ENCODE data around the gene EPN1. TPM values are rescaled to one million over a fixed set of nuclear protein-coding genes. Genes with fewer than 3 reads are reported as not detected.

The EPN1 gene
- polyA plus RNA-seq, 4 donors: 149 to 193 (median 168) TPM

DNA sequence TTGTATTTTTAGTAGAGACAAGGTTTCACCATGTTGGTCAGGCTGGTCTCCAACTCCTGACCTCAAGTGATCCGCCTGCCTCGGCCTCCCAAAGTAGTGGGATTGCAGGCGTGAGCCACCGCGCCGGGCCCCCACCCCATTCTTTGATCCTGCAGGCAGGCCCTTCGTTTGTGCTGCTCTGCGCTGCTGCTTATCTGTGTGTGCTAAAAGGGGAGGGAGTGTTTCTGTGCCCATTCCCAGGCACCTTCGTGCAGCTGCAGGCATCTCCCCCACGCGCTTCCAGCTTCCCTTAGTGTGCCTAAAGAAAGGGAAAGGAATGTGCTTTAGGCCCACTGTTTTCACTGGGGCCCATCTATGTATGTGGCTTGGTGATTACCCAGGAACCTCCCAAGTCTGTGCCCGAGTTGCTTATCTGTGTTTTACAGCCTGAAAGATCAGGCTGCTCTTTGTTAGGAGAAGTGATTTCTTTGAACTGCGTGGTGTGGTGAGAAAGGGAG, 27.2 kb downstream of the EPN1 start:
- DNase-seq (peak; percentile 77 to 78), FAIRE-seq (no peak)
- Histone ChIP-seq H3K27me3 (ENCODE audit: control insufficient read depth in 3 of 3, insufficient read depth in 3 of 3, low read length in 3 of 3) (no peaks in the 10 kb centered on the region), H3K27ac (ENCODE audit: low read depth in 1 of 3, low read length in 2 of 3) (peak overlapping the region; percentile 1 to 4 (median 2)), H3K9me3 (ENCODE audit: control insufficient read depth in 2 of 2, insufficient read depth in 1 of 2, low read depth in 1 of 2, low read length in 1 of 2) (peaks cover 0 to 4% of the 10 kb centered on the region in 2 donors), H3K36me3 (ENCODE audit: control insufficient read depth in 3 of 3, insufficient read depth in 2 of 3, low read depth in 1 of 3, low read length in 3 of 3) (peaks cover 5 to 44% (median 12%) of the 10 kb centered on the region in 3 donors), H3K4me3 (ENCODE audit: low read depth in 1 of 3, low read length in 3 of 3) (no peak overlapping the region), H3K4me1 (ENCODE audit: control insufficient read depth in 3 of 3, insufficient read depth in 2 of 3, low read depth in 1 of 3, low read length in 2 of 3) (peaks cover 0 to 12% (median 0%) of the 10 kb centered on the region in 3 donors)
- WGBS, 3 donors: 18 to 58% (median 38%) methylated on average over 9 to 13 of the region's 13 CpGs

DNA sequence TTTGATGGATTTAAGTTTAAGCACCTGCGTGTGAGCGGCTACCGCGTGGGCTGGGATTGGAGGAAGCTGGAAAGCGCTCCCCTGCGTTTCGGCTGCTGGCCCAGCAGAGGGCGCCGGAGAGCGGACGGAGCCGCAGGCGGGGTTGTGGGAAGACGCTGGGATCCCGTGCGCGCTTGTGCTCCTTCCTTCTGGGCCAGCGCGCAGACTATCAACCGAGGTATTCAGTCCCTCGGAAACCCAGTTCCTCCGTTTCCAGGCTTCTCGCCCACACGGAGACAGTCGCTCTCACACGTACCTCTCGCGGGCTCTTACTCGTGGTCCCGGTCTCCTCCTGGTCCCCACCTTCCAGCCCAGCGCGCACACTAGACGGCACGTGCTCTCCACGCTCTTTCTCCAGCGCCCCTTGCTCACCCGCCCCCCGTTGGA, 28.8 kb downstream of the EPN1 start:
- Histone ChIP-seq H3K4me1 (ENCODE audit: control insufficient read depth in 3 of 3, insufficient read depth in 2 of 3, low read depth in 1 of 3, low read length in 2 of 3) (peaks cover 0 to 12% (median 0%) of the 10 kb centered on the region in 3 donors), H3K27ac (ENCODE audit: low read depth in 1 of 3, low read length in 2 of 3) (no peak overlapping the region), H3K27me3 (ENCODE audit: control insufficient read depth in 3 of 3, insufficient read depth in 3 of 3, low read length in 3 of 3) (no peaks in the 10 kb centered on the region), H3K36me3 (ENCODE audit: control insufficient read depth in 3 of 3, insufficient read depth in 2 of 3, low read depth in 1 of 3, low read length in 3 of 3) (peaks cover 4 to 33% (median 5%) of the 10 kb centered on the region in 3 donors), H3K9me3 (ENCODE audit: control insufficient read depth in 2 of 2, insufficient read depth in 1 of 2, low read depth in 1 of 2, low read length in 1 of 2) (peaks cover 0 to 4% of the 10 kb centered on the region in 2 donors), H3K4me3 (ENCODE audit: low read depth in 1 of 3, low read length in 3 of 3) (no peak overlapping the region)
- 47 to 56% (median 52%) methylated on average over 34 to 38 of the region's 38 CpGs for WGBS, 3 donors
- DNase-seq (peak; percentile 56 to 72), FAIRE-seq (no peak)

DNA sequence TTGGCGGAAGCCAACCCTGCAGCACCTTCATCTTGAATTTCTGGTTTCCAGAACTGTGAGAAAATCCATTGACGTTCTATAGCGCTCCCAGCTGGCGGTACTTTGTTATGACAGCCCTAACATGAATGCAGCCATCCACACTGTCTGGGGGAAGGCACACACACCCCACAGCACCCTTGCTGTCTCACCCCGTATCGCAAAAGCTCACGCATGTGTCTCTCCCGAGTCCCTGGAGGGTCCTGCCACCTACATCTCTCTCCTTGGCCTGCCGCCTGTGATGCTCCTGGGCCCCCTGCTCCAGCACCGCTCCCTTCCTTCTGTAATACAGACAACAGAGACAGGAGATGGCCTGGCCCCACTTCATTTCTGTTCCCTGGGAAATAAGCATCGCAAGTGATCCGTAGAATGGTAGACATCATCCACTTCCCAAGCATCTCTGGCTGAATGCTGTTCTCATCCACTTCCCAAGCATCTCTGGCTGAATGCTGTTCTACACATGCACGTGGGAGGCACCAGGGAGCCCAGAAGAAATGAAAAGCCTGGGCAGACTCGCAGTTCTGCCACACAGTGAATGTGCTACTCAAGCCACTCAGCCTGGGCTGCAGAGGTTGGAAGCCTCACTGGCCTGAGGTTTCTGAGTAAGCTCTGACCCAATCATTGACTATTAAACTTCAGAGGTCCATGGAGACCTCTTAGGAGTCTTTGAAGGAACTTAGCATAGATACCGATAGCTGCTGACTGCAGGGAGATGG, 29.6 kb downstream of the EPN1 start:
- WGBS, 3 donors: 88 to 91% (median 89%) methylated on average over 15 of the region's 15 CpGs
- peaks cover 0 to 4% of the 10 kb centered on the region in 2 donors for H3K9me3 ChIP-seq (ENCODE audit: control insufficient read depth in 2 of 2, insufficient read depth in 1 of 2, low read depth in 1 of 2, low read length in 1 of 2)
- DNase-seq: no peak
- no peak overlapping the region for H3K27ac ChIP-seq (ENCODE audit: low read depth in 1 of 3, low read length in 2 of 3)
- H3K36me3 ChIP-seq (ENCODE audit: control insufficient read depth in 3 of 3, insufficient read depth in 2 of 3, low read depth in 1 of 3, low read length in 3 of 3): peaks cover 0 to 26% (median 4%) of the 10 kb centered on the region in 3 donors
- peaks cover 0 to 12% (median 0%) of the 10 kb centered on the region in 3 donors for H3K4me1 ChIP-seq (ENCODE audit: control insufficient read depth in 3 of 3, insufficient read depth in 2 of 3, low read depth in 1 of 3, low read length in 2 of 3)
- H3K27me3 ChIP-seq (ENCODE audit: control insufficient read depth in 3 of 3, insufficient read depth in 3 of 3, low read length in 3 of 3): no peaks in the 10 kb centered on the region
- H3K4me3 ChIP-seq (ENCODE audit: low read depth in 1 of 3, low read length in 3 of 3): no peak overlapping the region
- no peak for FAIRE-seq

DNA sequence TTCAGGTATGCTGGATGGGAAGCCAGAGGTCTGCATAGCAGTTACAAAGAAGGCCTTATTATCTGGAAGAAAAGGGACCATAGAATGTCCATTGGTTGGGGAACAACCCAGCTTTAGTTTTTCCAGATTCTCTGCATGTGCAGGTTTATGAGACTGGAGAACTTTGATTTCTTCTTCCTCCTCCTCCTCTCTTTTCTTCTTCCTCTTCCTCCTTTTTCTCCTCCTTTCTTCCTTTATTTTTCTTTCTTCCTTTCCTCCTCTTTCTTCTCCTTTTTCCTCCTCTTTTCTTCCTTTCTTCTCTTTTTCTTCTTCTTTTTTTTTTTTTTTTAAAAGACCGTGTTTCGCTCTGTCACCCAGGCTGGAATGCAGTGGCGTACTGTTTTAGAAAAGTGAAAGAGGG, 30.9 kb downstream of the EPN1 start:
- no peak overlapping the region for H3K4me3 ChIP-seq (ENCODE audit: low read depth in 1 of 3, low read length in 3 of 3)
- peaks cover 0 to 4% of the 10 kb centered on the region in 2 donors for H3K9me3 ChIP-seq (ENCODE audit: control insufficient read depth in 2 of 2, insufficient read depth in 1 of 2, low read depth in 1 of 2, low read length in 1 of 2)
- no peaks in the 10 kb centered on the region for H3K27me3 ChIP-seq (ENCODE audit: control insufficient read depth in 3 of 3, insufficient read depth in 3 of 3, low read length in 3 of 3)
- no peak for DNase-seq
- H3K4me1 ChIP-seq (ENCODE audit: control insufficient read depth in 3 of 3, insufficient read depth in 2 of 3, low read depth in 1 of 3, low read length in 2 of 3): peaks cover 0 to 12% (median 0%) of the 10 kb centered on the region in 3 donors
- no peak for FAIRE-seq
- no peak overlapping the region for H3K27ac ChIP-seq (ENCODE audit: low read depth in 1 of 3, low read length in 2 of 3)
- peaks cover 0 to 16% (median 0%) of the 10 kb centered on the region in 3 donors for H3K36me3 ChIP-seq (ENCODE audit: control insufficient read depth in 3 of 3, insufficient read depth in 2 of 3, low read depth in 1 of 3, low read length in 3 of 3)
- 94 to 100% (median 94%) methylated on average over 3 of the region's 3 CpGs for WGBS, 3 donors

DNA sequence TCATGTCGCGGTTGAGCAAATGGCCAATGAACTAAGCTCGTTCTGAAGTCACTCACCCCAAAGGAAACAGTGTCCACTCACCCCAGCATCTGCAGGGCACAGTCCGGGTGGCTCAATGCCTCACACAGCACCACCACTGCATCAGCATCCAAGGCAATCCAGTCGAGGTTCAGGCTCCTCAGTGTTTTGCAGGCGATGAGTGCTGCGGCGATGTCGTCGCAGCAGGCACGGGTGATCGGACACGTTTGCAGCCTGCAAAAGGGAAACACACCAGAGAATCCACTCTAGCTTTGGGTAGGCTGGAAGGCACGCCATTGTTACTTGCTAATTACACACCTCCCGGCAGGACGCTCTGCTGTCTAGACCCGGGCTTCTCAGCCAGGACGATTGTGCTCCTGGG, 36.7 kb downstream of the EPN1 start:
- Histone ChIP-seq H3K27me3 (ENCODE audit: control insufficient read depth in 3 of 3, insufficient read depth in 3 of 3, low read length in 3 of 3) (peaks cover 0 to 8% (median 3%) of the 10 kb centered on the region in 3 donors), H3K27ac (ENCODE audit: low read depth in 1 of 3, low read length in 2 of 3) (no peak overlapping the region), H3K9me3 (ENCODE audit: control insufficient read depth in 2 of 2, insufficient read depth in 1 of 2, low read depth in 1 of 2, low read length in 1 of 2) (no peaks in the 10 kb centered on the region), H3K36me3 (ENCODE audit: control insufficient read depth in 3 of 3, insufficient read depth in 2 of 3, low read depth in 1 of 3, low read length in 3 of 3) (no peaks in the 10 kb centered on the region), H3K4me1 (ENCODE audit: control insufficient read depth in 3 of 3, insufficient read depth in 2 of 3, low read depth in 1 of 3, low read length in 2 of 3) (no peaks in the 10 kb centered on the region), H3K4me3 (ENCODE audit: low read depth in 1 of 3, low read length in 3 of 3) (no peak overlapping the region)
- no peak for DNase-seq
- FAIRE-seq: no peak
- 63 to 78% (median 74%) methylated on average over 18 of the region's 18 CpGs for WGBS, 3 donors

DNA sequence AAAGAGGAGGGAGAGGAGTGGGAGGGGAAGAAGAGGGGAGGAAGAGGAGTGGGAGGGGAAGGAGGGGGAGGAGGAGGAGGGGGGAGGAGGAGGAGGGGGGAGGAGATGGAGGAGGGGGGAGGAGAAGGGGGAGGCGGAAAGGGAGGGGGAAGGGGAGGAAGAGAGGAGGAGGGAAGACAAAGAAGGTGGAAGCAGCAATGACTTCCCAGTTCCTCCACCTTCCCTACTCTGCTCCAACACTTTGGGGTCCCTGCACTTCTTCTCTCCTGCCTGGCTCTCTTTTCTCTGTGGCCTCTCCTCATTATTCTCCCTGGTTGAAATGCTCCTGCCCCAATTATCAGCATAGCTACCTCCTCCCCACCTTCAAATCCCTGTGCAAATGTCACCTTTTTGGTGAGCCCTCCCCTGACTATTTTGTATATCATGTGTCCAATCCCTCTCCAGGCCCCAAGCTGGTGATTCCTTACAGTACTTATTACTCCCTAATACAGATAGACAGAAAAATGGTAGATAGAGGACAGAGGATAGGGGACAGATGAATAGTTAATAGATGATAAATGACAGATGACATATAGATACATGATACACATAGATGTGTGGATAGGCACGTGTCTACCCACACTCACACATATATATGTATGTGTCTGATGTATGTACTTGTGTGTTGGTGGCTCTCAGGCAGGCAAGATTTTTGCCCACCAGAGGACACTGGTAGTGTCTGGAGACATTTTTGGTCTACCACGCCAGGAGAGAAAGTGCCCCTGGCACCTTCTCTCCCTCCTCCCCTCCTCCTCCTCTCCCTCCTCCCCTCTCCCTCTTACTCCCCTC, 38.0 kb downstream of the EPN1 start:
- Histone ChIP-seq H3K36me3 (ENCODE audit: control insufficient read depth in 3 of 3, insufficient read depth in 2 of 3, low read depth in 1 of 3, low read length in 3 of 3) (no peaks in the 10 kb centered on the region), H3K27ac (ENCODE audit: low read depth in 1 of 3, low read length in 2 of 3) (no peak overlapping the region), H3K27me3 (ENCODE audit: control insufficient read depth in 3 of 3, insufficient read depth in 3 of 3, low read length in 3 of 3) (peaks cover 0 to 8% (median 3%) of the 10 kb centered on the region in 3 donors), H3K4me1 (ENCODE audit: control insufficient read depth in 3 of 3, insufficient read depth in 2 of 3, low read depth in 1 of 3, low read length in 2 of 3) (no peaks in the 10 kb centered on the region), H3K4me3 (ENCODE audit: low read depth in 1 of 3, low read length in 3 of 3) (no peak overlapping the region), H3K9me3 (ENCODE audit: control insufficient read depth in 2 of 2, insufficient read depth in 1 of 2, low read depth in 1 of 2, low read length in 1 of 2) (peaks cover 0 to 3% of the 10 kb centered on the region in 2 donors)
- no peak for FAIRE-seq
- DNase-seq: no peak
- WGBS, 3 donors: 42 to 75% (median 67%) methylated on average over 2 of the region's 3 CpGs

DNA sequence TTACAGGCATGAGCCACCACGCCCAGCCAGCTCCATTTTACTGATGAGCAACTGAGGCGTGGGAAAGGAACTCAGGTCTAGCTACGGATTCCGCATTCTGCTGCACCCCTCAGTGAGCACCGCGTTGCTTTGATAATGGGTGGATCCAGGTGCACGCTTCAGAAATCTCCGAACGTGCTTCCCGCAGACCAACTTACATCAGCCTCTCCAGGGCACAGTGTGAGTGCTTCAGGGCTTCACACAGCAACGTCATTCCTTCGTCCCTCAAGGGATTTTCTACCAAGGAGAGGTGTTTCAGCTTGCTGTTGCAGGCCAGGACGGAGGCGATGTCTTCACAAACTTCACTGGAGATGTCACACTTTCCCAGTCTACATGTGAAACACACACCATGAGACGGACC, 41.5 kb downstream of the EPN1 start:
- no peaks in the 10 kb centered on the region for H3K36me3 ChIP-seq (ENCODE audit: control insufficient read depth in 3 of 3, insufficient read depth in 2 of 3, low read depth in 1 of 3, low read length in 3 of 3)
- peaks cover 0 to 4% of the 10 kb centered on the region in 2 donors for H3K9me3 ChIP-seq (ENCODE audit: control insufficient read depth in 2 of 2, insufficient read depth in 1 of 2, low read depth in 1 of 2, low read length in 1 of 2)
- DNase-seq (no peak), FAIRE-seq (no peak)
- WGBS, 3 donors: 73 to 89% (median 81%) methylated on average over 15 of the region's 15 CpGs
- no peaks in the 10 kb centered on the region for H3K4me1 ChIP-seq (ENCODE audit: control insufficient read depth in 3 of 3, insufficient read depth in 2 of 3, low read depth in 1 of 3, low read length in 2 of 3)
- H3K27me3 ChIP-seq (ENCODE audit: control insufficient read depth in 3 of 3, insufficient read depth in 3 of 3, low read length in 3 of 3): peaks cover 0 to 10% (median 3%) of the 10 kb centered on the region in 3 donors
- no peak overlapping the region for H3K27ac ChIP-seq (ENCODE audit: low read depth in 1 of 3, low read length in 2 of 3)
- H3K4me3 ChIP-seq (ENCODE audit: low read depth in 1 of 3, low read length in 3 of 3): no peak overlapping the region

DNA sequence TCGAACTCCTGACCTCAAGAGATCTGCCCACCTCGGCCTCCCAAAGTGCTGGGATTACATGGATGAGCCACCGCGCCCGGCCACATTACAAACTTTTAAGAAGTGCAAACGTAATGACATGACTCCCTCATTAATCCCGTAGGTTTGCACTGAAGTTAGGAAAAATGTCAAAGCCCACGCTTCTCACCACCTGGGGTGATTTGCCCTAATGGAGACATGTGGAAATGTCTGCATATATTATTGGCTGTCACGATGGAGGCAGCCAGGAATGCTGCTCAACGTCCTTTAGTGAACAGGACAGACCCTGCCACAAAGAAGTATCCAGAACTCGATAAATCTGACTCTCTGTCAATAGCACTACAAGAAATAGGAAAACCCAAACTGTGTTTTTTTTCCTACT, 42.2 kb downstream of the EPN1 start:
- H3K4me1 ChIP-seq (ENCODE audit: control insufficient read depth in 3 of 3, insufficient read depth in 2 of 3, low read depth in 1 of 3, low read length in 2 of 3): no peaks in the 10 kb centered on the region
- no peak overlapping the region for H3K4me3 ChIP-seq (ENCODE audit: low read depth in 1 of 3, low read length in 3 of 3)
- DNase-seq (no peak), FAIRE-seq (no peak)
- peaks cover 0 to 6% (median 3%) of the 10 kb centered on the region in 3 donors for H3K27me3 ChIP-seq (ENCODE audit: control insufficient read depth in 3 of 3, insufficient read depth in 3 of 3, low read length in 3 of 3)
- 67 to 82% (median 69%) methylated on average over 11 of the region's 11 CpGs for WGBS, 3 donors
- H3K27ac ChIP-seq (ENCODE audit: low read depth in 1 of 3, low read length in 2 of 3): no peak overlapping the region
- H3K9me3 ChIP-seq (ENCODE audit: control insufficient read depth in 2 of 2, insufficient read depth in 1 of 2, low read depth in 1 of 2, low read length in 1 of 2): peaks cover 0 to 8% of the 10 kb centered on the region in 2 donors
- H3K36me3 ChIP-seq (ENCODE audit: control insufficient read depth in 3 of 3, insufficient read depth in 2 of 3, low read depth in 1 of 3, low read length in 3 of 3): no peaks in the 10 kb centered on the region
